Erythroblast (primary cell): ENCODE data around the gene GZMM.

Experiments used
- GATA1 ChIP-seq: IDR thresholded peaks from 2 replicates; pipeline ENCODE4 v1.6.1; 2011; ENCODE audit warnings: low read depth, mild to moderate bottlenecking, control low read depth, low read length, moderate library complexity
- POLR2A ChIP-seq: IDR thresholded peaks from 2 replicates; pipeline ENCODE4 v1.6.1; 2011; ENCODE audit warnings: mild to moderate bottlenecking, low read length

GRCh38 chr19:554817-555216, 11.0 kb downstream of the GZMM start:
- TF ChIP-seq POLR2A (no peak), GATA1 (no peak)
